Heart left ventricle (tissue), 13 donors: Measurements from ENCODE around the gene EBLN2.

Experiments used
- CTCF ChIP-seq, 12 donors: fragments of 200-600 bp; sonication (generic) in 4 of 12; IDR thresholded peaks; one replicate each; pipeline versions ENCODE4 v1.5.0 to v1.8.0; 2018 to 2022; ENCODE audit warnings: antibody characterized with exemption in 12 of 12, mild to moderate bottlenecking in 5 of 12
- POLR2A ChIP-seq, 2 donors: fragments of 450-650 bp; IDR thresholded peaks; one replicate each; pipeline ENCODE4 v1.6.1; 2017; ENCODE audit warnings: antibody characterized with exemption in 2 of 2, mild to moderate bottlenecking in 2 of 2, moderate library complexity in 2 of 2
- donor health status: ischemic (EF 13 %, LVEDD 7.1; RV severe dilation, severe dysfunction).
- donor health status: DM: no; HTN: yes; CAD: no.
- donor health status: DM: no; HTN: no; CAD: no.
- donor health status: ischemic (EF 25% LVEDD 6.9; RV normal size, moderate dysfunction).
- donor health status: ischemic (EF 25% LVEDD 5.7; RV mildly dilated, moderate dysfunction).
- donor health status: ischemic (EF 35%, LVEDD 5.7; RV mildly dilated, moderate dysfunction).
- donor health status: nonischemic (EF 11% LVEDD 7.7; RV severe dilation, severe dysfunction).
- donor health status: DM: yes; HTN: yes; CAD: no.
- donor health status: PGD.
- donor health status: ischemic (EF 29% LVEDD 5.4; RV normal size, mild dysfunction).
- donor health status: nonischemic (EF 23%, LVEDD 6.1; RV moderate dilation, normal function).

GRCh38 chr3:73072634-73073033 is 11.2 kb downstream of the EBLN2 start:
- TF ChIP-seq CTCF (IDR thresholded peaks at IDR 0.05) (no peak), POLR2A (IDR thresholded peaks at IDR 0.05) (no peak)
